Measurements from ENCODE around the gene MRPS15. TPM values are rescaled to one million over a fixed set of nuclear protein-coding genes. Genes with fewer than 3 reads are reported as not detected.

Gene MRPS15
- total and polyA plus RNA-seq, 2 of the 13 experiments (the other 11 are each of a cell fraction or from before 2014, with no cell fraction given) = 59.0 to 113 TPM

DNA sequence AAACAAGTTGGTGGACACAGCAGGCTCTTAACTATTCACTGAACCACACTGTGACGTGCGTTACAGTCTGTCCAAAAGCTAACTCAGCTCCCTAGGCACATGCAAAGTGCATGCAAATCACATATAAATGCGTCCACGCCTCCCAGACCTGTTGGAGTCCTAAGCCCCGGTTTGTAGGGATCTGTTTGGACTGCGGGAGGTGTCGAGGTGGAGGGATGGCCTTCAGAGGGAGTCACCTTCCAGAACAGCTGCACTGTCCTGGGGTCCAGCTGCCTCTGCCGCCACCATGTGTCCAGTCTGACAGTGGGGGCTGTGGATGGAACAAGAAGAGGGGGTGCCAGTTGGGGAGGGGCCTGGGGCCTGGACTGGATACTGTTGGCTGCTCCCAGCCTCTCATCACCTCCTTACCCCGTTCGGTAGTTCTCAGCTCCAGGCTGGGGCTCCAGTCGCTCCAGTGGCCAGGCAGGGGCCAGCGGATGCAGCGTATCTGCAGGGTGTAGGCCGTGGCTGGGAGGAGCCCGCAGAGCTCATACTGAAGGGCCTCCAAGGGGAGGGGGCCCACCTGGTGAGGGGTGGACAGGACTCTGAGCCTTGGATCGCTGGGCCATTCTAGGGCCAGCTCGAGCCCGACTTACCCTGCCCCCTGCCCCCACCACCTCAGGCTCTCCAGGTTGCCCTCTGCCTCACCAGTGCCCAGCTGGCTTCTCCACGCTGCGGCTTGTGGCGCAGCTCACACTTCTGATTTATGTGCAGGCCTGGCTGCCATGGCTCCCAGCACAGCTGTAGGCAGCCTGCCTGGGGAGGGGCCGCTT is 7.9 kb upstream of the MRPS15 start (continued):
- TF ChIP-seq MAZ (IDR thresholded peaks at IDR 0.05; ENCODE audit: borderline replicate concordance, low read depth, low read length) (peak; percentile 23; the same call in 1 of the 2 replicates), MAZ (CRISPR knock-in tag; IDR thresholded peaks at IDR 0.05; ENCODE audit: low read depth) (no peak), ZBTB38 (CRISPR knock-in tag; IDR thresholded peaks at IDR 0.05) (peak; percentile 88; the same call in 1 of the 2 replicates), ZNF709 (CRISPR knock-in tag; IDR thresholded peaks at IDR 0.05) (no peak), ZFX (CRISPR knock-in tag; IDR thresholded peaks at IDR 0.05; ENCODE audit: low read depth) (peak; percentile 62), ZNF232 (CRISPR knock-in tag; IDR thresholded peaks at IDR 0.05; ENCODE audit: borderline replicate concordance) (0 out of 2 replicates have a peak, but pooled peaks have one; percentile 30), MED1 (CRISPR knock-in tag; IDR thresholded peaks at IDR 0.05) (0 out of 2 replicates have a peak, but pooled peaks have one; percentile 24), TFAP4 (IDR thresholded peaks at IDR 0.05; ENCODE audit: borderline replicate concordance, low read depth) (peak; percentile 26; the same call in 1 of the 2 replicates), THAP9 (CRISPR knock-in tag; IDR thresholded peaks at IDR 0.05; ENCODE audit: borderline replicate concordance) (0 out of 2 replicates have a peak, but pooled peaks have one; percentile 37), ZNF598 (CRISPR knock-in tag; IDR thresholded peaks at IDR 0.05; ENCODE audit: borderline replicate concordance) (0 out of 2 replicates have a peak, but pooled peaks have one; percentile 17), ZNF781 (CRISPR knock-in tag; IDR thresholded peaks at IDR 0.05; ENCODE audit: borderline replicate concordance, not compliant biosample characterization) (no peak), HOXA3 (CRISPR knock-in tag; IDR thresholded peaks at IDR 0.05) (0 out of 2 replicates have a peak, but pooled peaks have one; percentile 14), ZNF768 (CRISPR knock-in tag; IDR thresholded peaks at IDR 0.05) (no peak), IRF9 (CRISPR knock-in tag; IDR thresholded peaks at IDR 0.05; ENCODE audit: borderline replicate concordance) (peak; percentile 30; the same call in 1 of the 2 replicates), ZNF552 (CRISPR knock-in tag; IDR thresholded peaks at IDR 0.05; ENCODE audit: borderline replicate concordance) (0 out of 2 replicates have a peak, but pooled peaks have one; percentile 27), ZFY (CRISPR knock-in tag; IDR thresholded peaks at IDR 0.05) (peak; percentile 68; the same call in 1 of the 2 replicates)
- TF ChIP-seq, protein P1, sequence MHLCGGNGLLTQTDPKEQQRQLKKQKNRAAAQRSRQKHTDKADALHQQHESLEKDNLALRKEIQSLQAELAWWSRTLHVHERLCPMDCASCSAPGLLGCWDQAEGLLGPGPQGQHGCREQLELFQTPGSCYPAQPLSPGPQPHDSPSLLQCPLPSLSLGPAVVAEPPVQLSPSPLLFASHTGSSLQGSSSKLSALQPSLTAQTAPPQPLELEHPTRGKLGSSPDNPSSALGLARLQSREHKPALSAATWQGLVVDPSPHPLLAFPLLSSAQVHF (CRISPR knock-in tag; IDR thresholded peaks at IDR 0.05) = no peak
- TF ChIP-seq, protein P2, sequence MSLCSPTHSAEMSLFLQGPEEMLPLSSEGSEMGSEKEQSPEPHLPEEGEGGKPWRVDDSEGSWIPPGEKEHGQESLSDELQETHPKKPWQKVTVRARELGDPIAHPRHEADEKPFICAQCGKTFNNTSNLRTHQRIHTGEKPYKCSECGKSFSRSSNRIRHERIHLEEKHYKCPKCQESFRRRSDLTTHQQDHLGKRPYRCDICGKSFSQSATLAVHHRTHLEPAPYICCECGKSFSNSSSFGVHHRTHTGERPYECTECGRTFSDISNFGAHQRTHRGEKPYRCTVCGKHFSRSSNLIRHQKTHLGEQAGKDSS (CRISPR knock-in tag; IDR thresholded peaks at IDR 0.05; ENCODE audit: borderline replicate concordance, low read depth) = no peak
- TF ChIP-seq, protein P3, sequence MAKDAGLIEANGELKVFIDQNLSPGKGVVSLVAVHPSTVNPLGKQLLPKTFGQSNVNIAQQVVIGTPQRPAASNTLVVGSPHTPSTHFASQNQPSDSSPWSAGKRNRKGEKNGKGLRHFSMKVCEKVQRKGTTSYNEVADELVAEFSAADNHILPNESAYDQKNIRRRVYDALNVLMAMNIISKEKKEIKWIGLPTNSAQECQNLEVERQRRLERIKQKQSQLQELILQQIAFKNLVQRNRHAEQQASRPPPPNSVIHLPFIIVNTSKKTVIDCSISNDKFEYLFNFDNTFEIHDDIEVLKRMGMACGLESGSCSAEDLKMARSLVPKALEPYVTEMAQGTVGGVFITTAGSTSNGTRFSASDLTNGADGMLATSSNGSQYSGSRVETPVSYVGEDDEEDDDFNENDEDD (CRISPR knock-in tag; IDR thresholded peaks at IDR 0.05; ENCODE audit: borderline replicate concordance) = 0 out of 2 replicates have a peak, but pooled peaks have one; percentile 15

Measured in HepG2 (cell line).